HK-2 (cell line): ENCODE data around the gene MC1R.
"Not testable (repeated sequence)": the region's sequence is repeated elsewhere in the genome, so short reads cannot be mapped to it uniquely, and the experiment has no call there.

Experiments used
- DNase-seq: peaks from one replicate; pipeline ENCODE4 v3.0.0-alpha.2; 2018; ENCODE audit not compliant: unreplicated experiment

The MC1R gene

GRCh38 chr16:89934611-89935553 is 16.2 kb downstream of the MC1R start:
- no peak for DNase-seq

GRCh38 chr16:89935620-89936019 is 17.0 kb downstream of the MC1R start:
- DNase-seq, result not testable (repeated sequence)

DNA sequence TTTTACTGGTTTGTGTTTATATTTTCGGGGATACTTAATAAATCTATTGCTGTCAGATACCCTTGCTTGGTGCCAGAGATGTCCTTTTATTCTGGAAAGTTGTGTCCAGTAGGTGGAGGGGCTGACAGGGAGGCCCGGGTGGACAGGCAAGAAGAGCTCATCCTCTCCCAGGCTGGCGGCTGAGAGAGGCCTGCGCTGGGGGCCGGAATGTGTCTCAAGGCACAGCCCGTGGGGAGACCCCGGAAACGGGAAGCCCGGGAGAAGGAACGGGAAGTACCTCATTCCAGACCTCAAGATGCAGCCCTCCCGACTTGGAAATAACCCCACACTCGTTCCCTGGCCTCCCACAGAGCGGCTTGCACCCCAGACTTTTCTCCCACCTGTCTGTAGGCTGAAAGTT is 17.4 kb downstream of the MC1R start:
- no peak for DNase-seq

- DNase-seq, result no peak
Observed at GRCh38 chr16:89936508-89936907, 17.8 kb downstream of the MC1R start.

DNA sequence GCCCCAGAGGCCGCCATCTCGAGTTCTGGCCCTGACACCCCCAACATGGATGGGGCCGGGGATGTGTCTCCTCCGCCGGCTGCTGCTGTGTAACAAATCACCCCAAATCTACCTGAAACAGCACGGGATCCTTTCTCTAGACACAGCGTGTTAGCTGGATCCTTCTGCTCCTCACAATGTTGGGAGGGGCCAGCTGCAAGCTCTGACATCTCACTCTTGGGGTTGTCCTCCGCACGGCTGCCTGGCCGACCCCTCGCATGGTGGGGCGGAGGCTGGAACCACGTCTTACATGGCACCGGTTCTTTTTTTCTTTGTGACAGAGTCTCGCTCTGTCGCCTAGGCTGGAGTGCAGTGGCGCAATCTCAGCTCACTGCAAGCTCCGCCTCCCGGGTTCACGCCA is 18.3 kb downstream of the MC1R start:
- no peak for DNase-seq

DNA sequence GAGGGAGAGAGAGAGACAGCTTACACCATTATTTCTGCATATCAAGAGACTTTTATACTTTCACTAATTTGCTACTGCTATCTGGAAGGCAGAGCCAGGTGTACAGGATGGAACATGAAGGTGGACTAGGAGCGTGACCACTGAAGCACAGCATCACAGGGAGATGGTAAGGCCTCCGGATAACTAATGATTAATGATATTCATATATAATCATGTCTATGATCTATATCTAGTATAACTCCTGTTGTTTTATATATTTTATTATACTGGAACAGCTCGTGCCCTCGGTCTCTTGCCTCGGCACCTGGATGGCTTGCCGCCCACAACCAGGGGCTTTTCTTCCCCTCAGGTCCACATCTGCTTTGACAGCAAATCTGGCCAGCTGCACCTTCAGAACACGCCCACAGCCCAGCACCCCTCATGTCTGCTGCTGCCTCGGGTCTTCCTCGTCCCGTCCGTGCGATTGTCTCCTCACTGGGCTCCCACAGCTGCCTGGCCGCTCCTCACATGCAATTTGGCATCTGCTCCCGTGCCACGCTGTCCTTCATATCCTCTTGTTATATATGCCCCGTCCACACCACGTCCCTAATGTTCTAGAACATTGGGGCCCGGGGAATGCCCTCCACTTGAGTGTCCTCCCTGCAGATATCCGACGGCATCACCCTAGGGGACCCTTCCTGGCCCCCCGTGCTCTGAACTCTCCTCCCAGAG is 19.7 kb downstream of the MC1R start:
- DNase-seq, result no peak

DNA sequence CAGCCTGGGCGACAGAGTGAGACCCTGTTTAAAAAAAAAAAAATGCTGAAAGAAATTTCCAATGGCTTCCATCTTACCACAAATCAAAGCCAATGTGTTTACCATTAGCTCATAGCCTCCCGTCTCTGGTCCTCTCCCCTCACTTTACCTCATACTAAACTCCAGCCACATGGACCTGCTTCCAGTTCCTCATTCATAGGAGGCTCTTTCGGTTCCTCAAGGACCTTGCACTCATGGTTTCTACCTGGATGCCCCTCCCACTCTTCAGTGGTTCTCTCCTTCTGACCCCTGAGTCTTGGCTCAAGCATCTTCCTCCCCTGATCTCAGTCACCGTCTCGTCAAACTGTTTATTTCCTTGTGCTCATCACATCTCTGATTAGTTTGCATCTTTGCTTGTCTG is 26.1 kb downstream of the MC1R start:
- no peak for DNase-seq

- no peak for DNase-seq
Observed at GRCh38 chr16:89945654-89946053, 27.0 kb downstream of the MC1R start.

DNA sequence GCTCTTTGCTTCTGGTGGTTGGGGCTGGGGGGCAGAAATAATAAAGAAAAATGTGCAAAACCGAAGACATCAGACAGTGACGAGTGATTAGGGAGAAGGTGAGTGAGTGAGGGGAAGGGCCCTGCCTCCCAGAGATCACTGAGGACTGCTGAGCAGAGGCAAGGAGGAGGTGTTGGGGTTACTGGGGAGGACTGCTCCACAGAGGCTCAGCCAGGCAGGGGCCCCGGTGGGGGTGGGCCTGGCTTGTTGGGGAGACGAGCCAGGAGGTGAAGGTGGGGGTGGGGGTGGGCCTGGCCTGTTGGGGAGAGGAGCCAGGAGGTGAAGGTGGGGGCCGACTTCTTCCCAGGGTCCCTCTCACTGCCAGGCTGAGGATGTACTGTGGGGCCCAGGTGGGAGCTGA is 27.9 kb downstream of the MC1R start:
- no peak for DNase-seq

DNA sequence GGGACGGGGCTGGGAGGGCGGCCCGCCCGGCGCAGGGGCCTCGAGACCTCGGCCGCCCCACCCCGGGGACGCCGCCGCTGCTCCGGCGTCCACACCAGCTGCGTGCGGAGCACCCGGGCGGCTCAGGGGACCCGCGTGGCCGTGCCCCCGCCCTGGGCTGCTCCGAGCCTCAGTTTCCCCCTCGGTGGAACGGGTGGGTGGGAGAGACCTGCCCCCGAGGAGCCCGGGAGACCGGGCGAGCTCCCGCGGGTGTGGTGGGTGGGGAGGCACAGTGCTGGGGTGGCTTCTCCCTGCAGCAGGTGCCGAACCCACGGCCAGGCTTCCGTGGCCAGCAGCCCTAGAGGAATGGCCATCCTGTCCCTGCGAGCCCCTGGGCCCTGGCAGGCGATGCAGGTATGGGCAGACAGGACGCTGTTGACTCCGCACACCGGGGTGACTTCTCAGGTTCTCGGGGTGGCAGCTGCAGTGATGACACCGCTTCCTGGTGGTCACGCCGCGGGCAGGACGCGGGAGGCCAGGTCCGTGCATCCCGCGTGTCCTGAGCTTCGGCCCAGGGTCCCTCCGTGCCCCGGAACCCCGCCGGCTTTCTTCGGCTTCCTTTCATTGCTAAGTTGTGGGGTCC is 30.6 kb downstream of the MC1R start:
- no peak for DNase-seq

DNA sequence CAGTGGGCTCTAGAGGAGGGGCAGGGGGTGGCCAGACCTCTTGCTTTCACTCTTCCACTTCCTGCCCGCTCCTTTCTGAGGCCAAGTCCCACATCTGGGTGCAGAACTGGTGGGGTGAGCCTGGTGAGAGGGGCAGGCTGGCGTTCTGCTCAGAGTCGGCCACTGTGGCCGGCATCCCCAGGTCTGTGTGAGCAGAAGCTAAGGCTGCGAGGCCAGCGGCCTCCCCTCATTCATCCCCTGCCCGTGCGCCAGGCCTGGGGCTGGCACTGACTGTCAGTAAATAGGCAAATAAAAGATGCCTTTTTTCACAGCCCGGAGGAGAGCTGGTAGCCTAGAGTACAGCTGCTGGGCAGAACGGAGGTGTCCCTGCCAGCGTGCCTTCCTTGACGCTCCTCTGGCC is 31.1 kb downstream of the MC1R start:
- DNase-seq, result no peak

- no peak for DNase-seq
Observed at GRCh38 chr16:89951509-89951908, 32.8 kb downstream of the MC1R start.

DNA sequence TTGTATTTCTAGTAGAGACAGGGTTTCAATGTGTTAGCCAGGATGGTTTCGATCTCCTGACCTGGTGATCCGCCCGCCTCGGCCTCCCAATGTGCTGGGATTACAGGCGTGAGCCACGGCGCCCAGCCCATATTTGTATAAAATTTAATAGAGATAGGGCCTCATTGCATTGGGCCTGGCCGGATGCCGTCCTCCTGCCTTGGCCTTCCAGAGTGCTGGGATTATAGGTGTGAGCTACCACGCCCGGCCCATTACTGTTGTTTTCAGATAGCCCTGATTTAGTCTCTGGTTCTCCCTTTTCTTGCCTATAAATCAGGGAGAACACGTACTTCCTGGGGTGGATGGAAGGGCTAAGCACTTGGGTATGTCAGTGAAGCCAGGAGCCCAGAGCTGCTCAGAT is 33.4 kb downstream of the MC1R start:
- no peak for DNase-seq

DNA sequence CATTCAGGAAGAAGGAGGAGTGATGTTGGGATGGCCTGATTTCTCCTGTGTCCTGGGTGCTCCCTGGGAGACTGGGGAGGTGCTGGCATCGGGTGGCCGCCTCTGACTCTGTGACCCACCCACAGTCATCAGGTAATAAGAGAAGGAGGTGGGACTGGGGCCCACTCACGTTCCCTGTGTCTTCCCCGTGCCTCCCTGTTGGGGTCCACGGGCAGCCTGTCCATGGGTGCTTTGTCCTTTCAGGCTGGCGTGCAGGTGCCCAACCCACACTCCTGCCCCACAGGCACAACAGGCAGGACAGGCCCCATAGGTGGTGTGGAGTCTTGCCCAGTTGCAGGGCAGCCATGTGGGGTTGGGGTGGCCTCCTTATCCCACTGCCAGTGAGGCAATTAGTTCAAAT is 33.9 kb downstream of the MC1R start:
- no peak for DNase-seq

DNA sequence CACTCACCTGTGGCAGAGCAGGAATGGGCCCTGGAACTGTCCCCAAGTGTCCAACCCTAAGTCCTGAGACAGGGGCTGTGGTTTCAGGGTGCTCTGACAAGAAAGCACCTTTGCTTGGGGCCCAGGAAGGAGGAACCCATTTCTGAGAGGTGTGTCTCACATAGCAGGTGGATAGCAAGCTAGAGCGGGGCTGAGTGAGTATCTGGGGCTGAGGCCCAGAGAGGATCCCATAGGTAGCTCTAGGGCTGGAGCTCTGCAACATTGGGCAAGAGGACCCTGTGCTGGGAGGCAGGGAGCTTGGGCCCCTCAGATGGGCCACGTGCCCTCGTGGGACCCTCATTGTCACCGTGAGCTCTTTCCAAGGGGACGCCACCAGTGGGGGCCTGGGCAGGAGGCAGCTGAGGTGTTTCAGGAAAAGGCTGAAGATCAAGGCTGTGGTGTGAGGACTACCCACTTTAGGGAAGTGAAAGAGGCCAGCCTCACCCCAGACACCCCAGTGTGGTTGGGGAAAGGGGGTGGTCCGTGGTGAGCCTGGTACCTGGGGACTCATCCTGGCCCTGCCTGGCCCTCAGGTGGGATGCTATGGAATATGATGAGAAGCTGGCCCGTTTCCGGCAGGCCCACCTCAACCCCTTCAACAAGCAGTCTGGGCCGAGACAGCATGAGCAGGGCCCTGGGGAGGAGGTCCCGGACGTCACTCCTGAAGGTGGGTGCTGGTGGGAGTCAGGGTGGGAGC is 35.2 kb downstream of the MC1R start:
- no peak for DNase-seq

GRCh38 chr16:89954462-89954861 is 35.8 kb downstream of the MC1R start:
- no peak for DNase-seq

DNA sequence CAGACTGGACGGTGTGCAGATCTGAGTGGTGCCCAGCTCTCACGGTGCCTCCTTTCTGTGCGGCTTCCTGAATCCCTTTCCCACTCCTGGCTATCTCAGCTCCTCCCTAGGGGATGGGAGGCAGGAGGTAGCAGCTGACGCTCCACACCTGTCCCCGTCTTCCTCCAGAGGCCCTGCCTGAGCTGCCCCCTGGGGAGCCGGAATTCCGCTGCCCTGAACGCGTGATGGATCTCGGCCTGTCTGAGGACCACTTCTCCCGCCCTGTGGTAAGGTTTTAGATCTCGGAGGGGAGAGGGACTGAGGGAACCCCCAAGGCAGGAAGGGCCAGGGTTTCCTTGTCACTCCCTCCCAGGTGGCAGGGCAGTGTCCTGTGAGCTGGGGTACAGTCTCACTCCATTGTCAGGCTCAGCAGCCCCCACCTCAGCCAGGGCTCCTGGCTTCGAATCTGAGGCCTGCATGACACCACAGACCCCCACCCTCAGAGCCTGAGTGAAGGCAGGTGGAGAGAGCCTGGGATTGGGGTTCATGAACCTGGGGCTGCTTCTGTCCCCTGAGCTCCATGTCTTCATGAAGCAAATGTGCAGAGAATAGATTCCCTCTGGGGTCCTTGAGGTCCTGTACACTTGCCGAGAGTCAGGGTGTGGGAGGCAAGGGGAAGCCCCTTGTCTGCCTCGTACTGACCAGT is 36.5 kb downstream of the MC1R start:
- DNase-seq, result no peak

- DNase-seq, result no peak
Observed at GRCh38 chr16:89956505-89957215, 38.0 kb downstream of the MC1R start.

- DNase-seq, result no peak
Observed at GRCh38 chr16:89957216-89957785, 38.6 kb downstream of the MC1R start.

- no peak for DNase-seq
Observed at GRCh38 chr16:89958068-89958467, 39.4 kb downstream of the MC1R start.
